HCT116 (cell line): ENCODE results near the gene RAMAC. TPM values are rescaled to one million over a fixed set of nuclear protein-coding genes. Genes with fewer than 3 reads are reported as not detected.

Experiments
- ATAC-seq: fragments of 200-7000 bp; cut with Tn5 transposase; 2 replicates; pipeline ENCODE4 v1.9.1; 2020; ENCODE audit warnings: mild to moderate bottlenecking, moderate library complexity
- BruUV-seq: library from RNA; stranded (reverse); fragments of 400-500 nt; replicated peaks from 2 replicates; lab custom pipeline; 2021; lab: Mats Ljungman, UMichigan
- CTCF ChIA-PET: fragments of 300-600 bp; sonication (Branson Sonifier 250); formaldehyde crosslinking; loops from one replicate; lab custom pipeline; 2021; ENCODE audit warnings: antibody characterized with exemption; lab: Charles Lee
- POLR2A ChIA-PET: fragments of 300-600, 350-600 bp; sonication (Branson Sonifier 250); formaldehyde crosslinking; loops from one replicate; lab custom pipeline; 2021; ENCODE audit warnings: antibody characterized with exemption; lab: Charles Lee
- RAD21 ChIA-PET, 2 experiments: fragments of 300-600 bp; sonication (Branson Sonifier 250); formaldehyde crosslinking; loops; one replicate each; lab custom pipeline; 2023; ENCODE audit warnings: low total read pairs in 2 of 2; ENCODE audit not compliant: uncharacterized antibody in 2 of 2, unreplicated experiment in 2 of 2, low non-redundant PET in 1 of 2; lab: Charles Lee
- DNase-seq: peaks from one replicate; pipeline ENCODE4 v3.0.0-alpha.2; 2010; ENCODE audit warnings: low read depth, low spot score
- H2AFZ ChIP-seq: fragments of 200-600 bp; shearing (Covaris generic), sonication (generic); 2 replicates; pipeline ENCODE4 v1.6.1; 2017; ENCODE audit warnings: low read depth, mixed run types, mixed read lengths, antibody characterized with exemption, low read length; ENCODE audit not compliant: poor library complexity, severe bottlenecking
- H3K27ac ChIP-seq: 2 replicates; pipeline ENCODE4 v1.5.1; 2012; ENCODE audit warnings: low read depth, low read length
- H3K27me3 ChIP-seq: fragments of 200-600 bp; sonication (generic); 2 replicates; pipeline ENCODE4 v1.6.1; 2016; ENCODE audit warnings: mixed run types, low read length, mixed read lengths; ENCODE audit not compliant: insufficient read depth
- H3K36me3 ChIP-seq, 2 experiments: fragments of 200-500 bp in 1 of 2; fragments of 200-600 bp in 1 of 2; sonication (Bioruptor generic) in 1 of 2; sonication (generic) in 1 of 2; 2 replicates each; pipeline versions ENCODE4 v1.5.1 to v1.6.1; 2014 to 2016; ENCODE audit warnings: low read length in 2 of 2, inconsistent platforms in 1 of 2, mixed read lengths in 1 of 2, mixed run types in 1 of 2; ENCODE audit not compliant: insufficient read depth in 2 of 2, control insufficient read depth in 1 of 2
- H3K4me1 ChIP-seq, 2 experiments: fragments of 200-600 bp in 1 of 2; sonication (generic) in 1 of 2; 2 replicates each; pipeline versions ENCODE4 v1.5.1 to v1.6.1; 2012 to 2017; ENCODE audit warnings: low read length in 2 of 2, inconsistent platforms in 1 of 2, mild to moderate bottlenecking in 1 of 2, mixed read lengths in 1 of 2, mixed run types in 1 of 2, moderate library complexity in 1 of 2; ENCODE audit not compliant: insufficient read depth in 2 of 2, control insufficient read depth in 1 of 2
- H3K4me2 ChIP-seq: fragments of 200-600 bp; sonication (generic); 2 replicates; pipeline ENCODE4 v1.6.1; 2017; ENCODE audit warnings: mixed run types, low read length, mixed read lengths
- H3K4me3 ChIP-seq, 2 experiments: fragments of 200-600 bp in 1 of 2; sonication (generic) in 1 of 2; replicated peaks in 1 of 2; 2 replicates each; pipeline ENCODE4 v1.5.1; 2011 to 2016; ENCODE audit warnings: low read length in 2 of 2, control low read depth in 1 of 2, low read depth in 1 of 2, mild to moderate bottlenecking in 1 of 2, mixed read lengths in 1 of 2, mixed run types in 1 of 2
- H3K79me2 ChIP-seq: fragments of 200-600 bp; sonication (generic); 2 replicates; pipeline ENCODE4 v1.6.1; 2017; ENCODE audit warnings: mild to moderate bottlenecking, mixed run types, low read length, moderate library complexity, mixed read lengths; ENCODE audit not compliant: insufficient read depth
- H3K9ac ChIP-seq: fragments of 200-600 bp; sonication (generic); 2 replicates; pipeline ENCODE4 v1.6.1; 2016; ENCODE audit warnings: low read length, mixed read lengths
- H3K9me2 ChIP-seq: fragments of 200-600 bp; sonication (generic), shearing (Covaris generic); 2 replicates; pipeline ENCODE4 v1.6.1; 2017; ENCODE audit warnings: mixed run types, mild to moderate bottlenecking, moderate library complexity; ENCODE audit not compliant: insufficient read depth
- H3K9me3 ChIP-seq, 2 experiments: fragments of 200-500 bp in 1 of 2; fragments of 200-600 bp in 1 of 2; sonication (Bioruptor generic) in 1 of 2; sonication (generic) in 1 of 2; 2 replicates each; pipeline ENCODE4 v1.6.1; 2014 to 2017; ENCODE audit warnings: low read length in 2 of 2, mixed read lengths in 2 of 2, inconsistent platforms in 1 of 2, low read depth in 1 of 2, mild to moderate bottlenecking in 1 of 2, mixed run types in 1 of 2, moderate library complexity in 1 of 2; ENCODE audit not compliant: control insufficient read depth in 1 of 2, insufficient read depth in 1 of 2
- H4K20me1 ChIP-seq: fragments of 200-600 bp; sonication (generic), shearing (Covaris generic); 2 replicates; pipeline ENCODE4 v1.6.1; 2017; ENCODE audit warnings: mixed run types, mild to moderate bottlenecking, moderate library complexity; ENCODE audit not compliant: insufficient read depth
- CEBPB ChIP-seq: IDR thresholded peaks from 2 replicates; pipeline ENCODE4 v1.6.1; 2012; ENCODE audit warnings: low read depth
- ELF1 ChIP-seq: IDR thresholded peaks from 2 replicates; pipeline ENCODE4 v1.6.1; 2012; ENCODE audit warnings: low read depth, borderline replicate concordance
- EZH2 ChIP-seq: fragments of 200-600 bp; sonication (generic); IDR thresholded peaks from 2 replicates; pipeline ENCODE4 v1.6.1; 2017; ENCODE audit warnings: antibody characterized with exemption, mixed run types
- EZH2phosphoT487 ChIP-seq: fragments of 200-600 bp; IDR thresholded peaks from 2 replicates; pipeline ENCODE4 v1.6.1; 2018; ENCODE audit warnings: antibody characterized with exemption, borderline replicate concordance
- POLR2A ChIP-seq: IDR thresholded peaks from 2 replicates; pipeline ENCODE4 v1.7.0; 2011; ENCODE audit warnings: borderline replicate concordance; ENCODE audit not compliant: insufficient read depth, insufficient read length; ENCODE audit errors: extremely low read depth
- POLR2AphosphoS5 ChIP-seq: IDR thresholded peaks from 2 replicates; pipeline ENCODE4 v1.6.1; 2011; ENCODE audit warnings: mild to moderate bottlenecking, low read depth, low read length, moderate library complexity
- RAD21 ChIP-seq: IDR thresholded peaks from 2 replicates; pipeline ENCODE4 v1.6.1; 2012; ENCODE audit warnings: low read depth, mild to moderate bottlenecking
- SIN3A ChIP-seq: IDR thresholded peaks from 2 replicates; pipeline ENCODE4 v1.6.1; 2012; ENCODE audit warnings: low read depth
- SP1 ChIP-seq: IDR thresholded peaks from 2 replicates; pipeline ENCODE4 v1.6.1; 2012; ENCODE audit warnings: low read depth
- SRF ChIP-seq: IDR thresholded peaks from 2 replicates; pipeline ENCODE4 v1.6.1; 2012; ENCODE audit warnings: low read depth
- ZFX ChIP-seq: fragments of 450-650 bp; IDR thresholded peaks from 2 replicates; pipeline ENCODE4 v1.6.1; 2017
- ZNF274 ChIP-seq: fragments of 200-500 bp; sonication (Bioruptor generic); IDR thresholded peaks from 2 replicates; pipeline ENCODE4 v1.6.1; 2014; ENCODE audit warnings: mild to moderate bottlenecking, low read depth, low read length, inconsistent platforms
- intact Hi-C: fragments of 100-400 bp; cut with micrococcal nuclease; formaldehyde crosslinking; loops from 2 replicates; pipeline ENCODE4 v1.10.0; 2022
- total RNA-seq: library from RNA; stranded (reverse); gene quantifications from one replicate; pipeline ENCODE4 v1.2.1, GENCODE V29; 2021; ENCODE audit not compliant: unreplicated experiment
- TF ChIP-seq, protein P1 (sequence below): IDR thresholded peaks from 2 replicates; pipeline ENCODE4 v1.6.1; 2012
- TF ChIP-seq, protein P2 (sequence below): IDR thresholded peaks from 2 replicates; pipeline ENCODE4 v1.6.1; 2011; ENCODE audit warnings: mild to moderate bottlenecking, low read length, moderate library complexity; ENCODE audit not compliant: insufficient replicate concordance; ENCODE audit errors: extremely low read depth
- TF ChIP-seq, protein P3 (sequence below): IDR thresholded peaks from 2 replicates; pipeline ENCODE4 v1.6.1; 2012; ENCODE audit warnings: low read depth
- TF ChIP-seq, protein P4 (sequence below): IDR thresholded peaks from 2 replicates; pipeline ENCODE4 v1.6.1; 2012

RAMAC gene
- total RNA-seq, 1 experiment from 2014 or later, result 16.5 TPM

DNA sequence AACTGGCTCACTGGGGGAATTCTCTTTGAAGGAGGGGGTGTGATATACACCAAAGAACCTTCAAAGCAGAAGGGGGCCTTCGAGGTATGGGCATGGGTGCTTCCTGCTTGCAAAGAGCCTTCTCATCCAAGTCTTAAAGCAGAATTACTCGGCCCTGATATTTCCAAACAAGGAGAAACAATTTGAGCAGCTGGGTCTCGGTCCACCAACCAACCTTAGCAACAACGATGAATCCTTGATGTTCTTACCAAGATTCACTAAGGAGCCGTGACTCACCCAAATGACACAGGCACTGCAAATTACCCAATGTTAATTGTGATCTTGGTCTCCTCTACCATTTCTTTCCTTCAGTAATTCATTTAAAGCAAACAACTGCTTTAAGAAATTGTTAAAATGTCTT lies 41.2 kb upstream of the RAMAC start:
- H3K4me3 ChIP-seq, result no peak overlapping the region
- no peaks in the 10 kb centered on the region for H3K27me3 ChIP-seq
- H3K79me2 ChIP-seq, result no peaks in the 10 kb centered on the region
- H3K9me2 ChIP-seq, result no peaks in the 10 kb centered on the region
- RAD21 ChIA-PET, result no interaction called here
- no peaks in the 10 kb centered on the region for H3K9me3 ChIP-seq
- CTCF ChIA-PET, result no interaction called here
- H3K4me2 ChIP-seq, result no peak overlapping the region
- ATAC-seq (no peak), DNase-seq (no peak)
- H3K36me3 ChIP-seq, result no peaks in the 10 kb centered on the region
- no TSS peak for BruUV-seq
- TF ChIP-seq, protein P1, sequence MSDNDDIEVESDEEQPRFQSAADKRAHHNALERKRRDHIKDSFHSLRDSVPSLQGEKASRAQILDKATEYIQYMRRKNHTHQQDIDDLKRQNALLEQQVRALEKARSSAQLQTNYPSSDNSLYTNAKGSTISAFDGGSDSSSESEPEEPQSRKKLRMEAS, result no peak
- TF ChIP-seq SRF (no peak), POLR2A (no peak), EZH2 (no peak), RAD21 (no peak), ELF1 (no peak), SIN3A (no peak), EZH2phosphoT487 (no peak), ZFX (no peak), SP1 (no peak), CEBPB (no peak), ZNF274 (no peak), POLR2AphosphoS5 (no peak)
- TF ChIP-seq, protein P2, sequence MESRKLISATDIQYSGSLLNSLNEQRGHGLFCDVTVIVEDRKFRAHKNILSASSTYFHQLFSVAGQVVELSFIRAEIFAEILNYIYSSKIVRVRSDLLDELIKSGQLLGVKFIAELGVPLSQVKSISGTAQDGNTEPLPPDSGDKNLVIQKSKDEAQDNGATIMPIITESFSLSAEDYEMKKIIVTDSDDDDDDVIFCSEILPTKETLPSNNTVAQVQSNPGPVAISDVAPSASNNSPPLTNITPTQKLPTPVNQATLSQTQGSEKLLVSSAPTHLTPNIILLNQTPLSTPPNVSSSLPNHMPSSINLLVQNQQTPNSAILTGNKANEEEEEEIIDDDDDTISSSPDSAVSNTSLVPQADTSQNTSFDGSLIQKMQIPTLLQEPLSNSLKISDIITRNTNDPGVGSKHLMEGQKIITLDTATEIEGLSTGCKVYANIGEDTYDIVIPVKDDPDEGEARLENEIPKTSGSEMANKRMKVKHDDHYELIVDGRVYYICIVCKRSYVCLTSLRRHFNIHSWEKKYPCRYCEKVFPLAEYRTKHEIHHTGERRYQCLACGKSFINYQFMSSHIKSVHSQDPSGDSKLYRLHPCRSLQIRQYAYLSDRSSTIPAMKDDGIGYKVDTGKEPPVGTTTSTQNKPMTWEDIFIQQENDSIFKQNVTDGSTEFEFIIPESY, result no peak
- TF ChIP-seq, protein P3, sequence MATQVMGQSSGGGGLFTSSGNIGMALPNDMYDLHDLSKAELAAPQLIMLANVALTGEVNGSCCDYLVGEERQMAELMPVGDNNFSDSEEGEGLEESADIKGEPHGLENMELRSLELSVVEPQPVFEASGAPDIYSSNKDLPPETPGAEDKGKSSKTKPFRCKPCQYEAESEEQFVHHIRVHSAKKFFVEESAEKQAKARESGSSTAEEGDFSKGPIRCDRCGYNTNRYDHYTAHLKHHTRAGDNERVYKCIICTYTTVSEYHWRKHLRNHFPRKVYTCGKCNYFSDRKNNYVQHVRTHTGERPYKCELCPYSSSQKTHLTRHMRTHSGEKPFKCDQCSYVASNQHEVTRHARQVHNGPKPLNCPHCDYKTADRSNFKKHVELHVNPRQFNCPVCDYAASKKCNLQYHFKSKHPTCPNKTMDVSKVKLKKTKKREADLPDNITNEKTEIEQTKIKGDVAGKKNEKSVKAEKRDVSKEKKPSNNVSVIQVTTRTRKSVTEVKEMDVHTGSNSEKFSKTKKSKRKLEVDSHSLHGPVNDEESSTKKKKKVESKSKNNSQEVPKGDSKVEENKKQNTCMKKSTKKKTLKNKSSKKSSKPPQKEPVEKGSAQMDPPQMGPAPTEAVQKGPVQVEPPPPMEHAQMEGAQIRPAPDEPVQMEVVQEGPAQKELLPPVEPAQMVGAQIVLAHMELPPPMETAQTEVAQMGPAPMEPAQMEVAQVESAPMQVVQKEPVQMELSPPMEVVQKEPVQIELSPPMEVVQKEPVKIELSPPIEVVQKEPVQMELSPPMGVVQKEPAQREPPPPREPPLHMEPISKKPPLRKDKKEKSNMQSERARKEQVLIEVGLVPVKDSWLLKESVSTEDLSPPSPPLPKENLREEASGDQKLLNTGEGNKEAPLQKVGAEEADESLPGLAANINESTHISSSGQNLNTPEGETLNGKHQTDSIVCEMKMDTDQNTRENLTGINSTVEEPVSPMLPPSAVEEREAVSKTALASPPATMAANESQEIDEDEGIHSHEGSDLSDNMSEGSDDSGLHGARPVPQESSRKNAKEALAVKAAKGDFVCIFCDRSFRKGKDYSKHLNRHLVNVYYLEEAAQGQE, result no peak
- TF ChIP-seq, protein P4, sequence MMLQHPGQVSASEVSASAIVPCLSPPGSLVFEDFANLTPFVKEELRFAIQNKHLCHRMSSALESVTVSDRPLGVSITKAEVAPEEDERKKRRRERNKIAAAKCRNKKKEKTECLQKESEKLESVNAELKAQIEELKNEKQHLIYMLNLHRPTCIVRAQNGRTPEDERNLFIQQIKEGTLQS, result no peak
- no peak overlapping the region for H2AFZ ChIP-seq
- no peak overlapping the region for H3K9ac ChIP-seq
- peaks cover 4 to 17% of the 10 kb centered on the region in 2 experiments; a peak in 3 of 4 replicates for H3K4me1 ChIP-seq
- H4K20me1 ChIP-seq, result no peaks in the 10 kb centered on the region
- intact Hi-C loops, result no loop called here
- no peak overlapping the region for H3K27ac ChIP-seq
- POLR2A ChIA-PET, result no interaction called here
